Activated T-cell treated with anti-CD3 and anti-CD28 coated beads, Interleukin-2, amount 50 U/mL, for 24 hours (primary cell): Measurements from ENCODE around the gene GNAI3.

Experiments
- DNase-seq: peaks from one replicate; pipeline ENCODE4 v3.0.0-alpha.2; 2020
- H3K27ac Mint-ChIP-seq: 2 replicates; pipeline ENCODE4 v1.8.0; 2020; ENCODE audit warnings: mild to moderate bottlenecking, mixed read lengths
- H3K27me3 Mint-ChIP-seq: 2 replicates; pipeline ENCODE4 v1.8.0; 2020; ENCODE audit warnings: mixed read lengths
- H3K36me3 Mint-ChIP-seq: 2 replicates; pipeline ENCODE4 v1.8.0; 2020; ENCODE audit warnings: low read depth, mixed read lengths
- H3K4me1 Mint-ChIP-seq: 2 replicates; pipeline ENCODE4 v1.8.0; 2020; ENCODE audit warnings: low read depth, mixed read lengths
- H3K4me3 Mint-ChIP-seq: 2 replicates; pipeline ENCODE4 v1.8.0; 2020; ENCODE audit warnings: mild to moderate bottlenecking, moderate library complexity, mixed read lengths
- H3K9me3 Mint-ChIP-seq: 2 replicates; pipeline ENCODE4 v1.8.0; 2020; ENCODE audit warnings: mixed read lengths

GNAI3 gene

DNA sequence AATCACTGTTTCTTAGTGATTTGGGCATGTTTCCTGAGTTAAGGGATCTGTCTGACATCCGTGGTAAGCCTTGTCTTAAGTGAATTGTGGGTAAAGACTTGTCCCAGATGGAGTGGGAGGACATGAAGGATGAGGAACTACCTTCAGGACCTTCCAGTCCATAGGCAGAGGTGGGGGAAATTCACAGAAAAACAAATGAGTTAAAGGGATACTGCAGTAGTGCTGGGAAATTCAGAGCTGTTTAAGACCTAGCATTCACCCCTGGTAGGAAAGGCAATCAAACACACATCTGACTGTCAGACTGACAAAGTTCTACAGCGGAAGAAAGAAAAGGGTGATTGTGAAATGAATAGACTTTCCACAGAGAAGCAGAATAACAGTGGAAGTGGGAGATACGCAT lies 68.0 kb downstream of the GNAI3 start:
- Mint-ChIP-seq H3K36me3 (peaks cover 16% of the 10 kb centered on the region), H3K9me3 (no peaks in the 10 kb centered on the region), H3K4me3 (no peak overlapping the region), H3K4me1 (peaks cover 39% of the 10 kb centered on the region), H3K27ac (peak overlapping the region; percentile 22), H3K27me3 (no peaks in the 10 kb centered on the region)
- no peak for DNase-seq

DNA sequence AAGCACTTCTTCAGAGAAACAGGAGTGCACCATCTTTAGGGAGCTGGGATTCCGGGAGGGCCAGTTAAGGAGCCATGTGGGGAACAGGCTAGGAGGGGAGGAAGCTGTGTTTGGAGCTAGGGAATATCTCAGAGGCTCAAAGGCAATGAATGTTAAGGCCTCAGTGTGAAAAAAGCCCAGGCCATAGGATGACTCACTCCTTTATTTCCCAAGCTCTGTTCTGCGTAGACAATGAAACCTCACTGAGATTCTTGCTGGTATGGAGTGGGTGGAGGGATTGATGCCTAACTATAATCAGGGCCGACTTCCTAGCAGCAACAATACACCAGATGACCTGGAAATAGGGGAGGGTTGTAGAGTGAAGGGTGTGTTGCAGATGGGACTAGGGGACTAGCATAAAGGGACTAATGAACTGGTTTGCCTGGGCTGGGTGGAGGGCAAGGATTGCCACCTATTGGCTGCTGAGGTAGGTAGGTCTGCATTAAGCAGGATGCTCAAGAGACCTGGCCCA lies 68.9 kb downstream of the GNAI3 start:
- no peak overlapping the region for H3K4me3 Mint-ChIP-seq
- no peak for DNase-seq
- peaks cover 48% of the 10 kb centered on the region for H3K4me1 Mint-ChIP-seq

DNA sequence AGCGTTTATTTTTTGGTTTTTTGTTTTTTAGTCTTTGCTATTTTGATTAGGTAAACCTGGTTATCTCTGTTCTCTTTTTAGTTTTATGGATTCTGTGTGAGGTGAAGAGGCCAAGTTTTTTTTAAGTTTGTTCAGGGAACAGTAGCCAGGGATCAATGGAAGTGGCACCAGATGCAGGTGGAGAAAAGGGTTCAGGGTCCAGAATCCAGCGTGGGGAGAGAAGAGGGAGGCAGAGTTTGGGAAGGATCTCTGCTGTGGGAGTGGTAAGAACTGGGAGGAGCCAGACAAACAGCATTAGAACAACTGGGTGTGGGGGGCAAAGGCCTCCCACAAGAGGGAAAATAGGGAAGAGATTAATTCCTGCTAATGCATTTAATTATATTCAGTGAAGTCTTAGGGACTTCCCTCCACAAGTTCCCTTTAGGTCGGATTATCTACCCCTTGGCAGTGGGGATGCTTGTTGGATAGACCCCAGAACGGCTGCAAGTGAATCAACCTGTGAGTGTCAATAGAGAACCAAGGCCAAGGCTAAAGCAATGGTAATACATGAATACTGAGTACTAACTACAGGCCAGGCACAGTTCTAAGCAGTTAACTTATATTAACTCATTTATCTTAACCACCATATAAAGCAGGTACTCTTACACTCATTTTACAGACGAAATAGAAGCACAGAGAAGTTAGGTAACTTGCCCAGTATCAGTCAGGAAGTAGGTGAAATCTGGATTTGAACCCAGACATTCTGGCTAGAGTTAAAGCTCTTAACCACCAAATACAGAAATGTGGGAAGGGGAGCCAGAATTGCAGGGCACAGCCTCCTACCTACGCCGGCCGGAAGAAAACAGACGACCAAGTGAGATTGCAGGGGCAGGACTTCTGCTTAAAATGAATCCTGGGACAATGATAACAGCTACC lies 70.5 kb downstream of the GNAI3 start:
- H3K4me3 Mint-ChIP-seq: peak overlapping the region; percentile 98
- peaks cover 29% of the 10 kb centered on the region for H3K36me3 Mint-ChIP-seq
- DNase-seq: no peak
- H3K4me1 Mint-ChIP-seq: peaks cover 64% of the 10 kb centered on the region
- H3K27ac Mint-ChIP-seq: peak overlapping the region; percentile 98
- H3K27me3 Mint-ChIP-seq: no peaks in the 10 kb centered on the region
- H3K9me3 Mint-ChIP-seq: no peaks in the 10 kb centered on the region

More for the DNA sequence above, 68.9 kb downstream of the GNAI3 start:
- peak overlapping the region; percentile 79 for H3K27ac Mint-ChIP-seq
- H3K36me3 Mint-ChIP-seq: peaks cover 26% of the 10 kb centered on the region
- no peaks in the 10 kb centered on the region for H3K27me3 Mint-ChIP-seq
- H3K9me3 Mint-ChIP-seq: no peaks in the 10 kb centered on the region

DNA sequence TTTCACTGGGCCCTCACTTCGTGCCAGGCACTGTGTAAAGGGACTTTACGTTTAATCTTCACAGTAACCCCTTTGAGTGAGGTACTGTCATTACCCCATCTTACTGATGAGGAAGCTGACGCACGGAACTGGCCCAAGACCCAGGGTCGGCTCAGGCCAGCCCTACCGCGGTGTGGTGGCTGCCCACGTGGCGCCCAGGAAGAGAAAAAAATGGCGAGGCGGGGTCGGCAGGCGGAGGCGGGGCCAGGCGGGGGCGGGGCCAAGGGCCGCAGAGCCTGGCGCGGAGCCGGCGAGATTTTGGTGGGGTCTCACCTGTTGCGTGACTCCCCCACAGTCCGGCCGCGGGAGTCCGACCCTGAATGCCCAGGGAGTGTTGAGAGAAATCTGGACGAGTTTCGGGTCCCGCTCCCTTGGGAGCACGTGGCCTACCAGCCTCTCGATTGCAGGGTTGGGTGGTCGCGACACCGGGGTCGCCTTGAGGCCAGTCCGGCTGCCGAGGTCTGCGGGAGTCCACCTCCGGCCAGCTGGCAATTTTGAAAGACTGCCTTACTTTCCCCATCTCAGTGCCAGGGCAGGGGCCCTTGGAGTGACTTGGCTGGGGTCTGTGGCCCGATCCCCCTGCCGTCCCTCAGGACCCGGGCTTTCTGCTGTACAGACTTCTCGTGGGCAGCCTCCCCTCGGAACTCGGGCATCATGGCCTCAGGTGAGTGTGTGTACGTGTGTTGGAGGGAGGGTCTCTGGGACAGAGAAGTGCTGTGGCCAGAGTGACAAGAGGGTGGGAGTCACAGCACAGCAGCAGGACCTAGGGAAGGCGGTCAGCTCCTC lies 71.4 kb downstream of the GNAI3 start, which contains the start of the genes AMPD2 and GNAT2:
Gene AMPD2 (plus strand): TSS at position 262 of the 825 bp plus-strand sequence. CDS start 1,339 bp downstream, outside the sequence.
Gene GNAT2 (minus strand): TSS at position 41 of the 825 bp plus-strand sequence. CDS start 6,746 bp downstream, outside the sequence.
- Mint-ChIP-seq H3K36me3 (peaks cover 29% of the 10 kb centered on the region), H3K4me1 (peaks cover 72% of the 10 kb centered on the region), H3K9me3 (no peaks in the 10 kb centered on the region), H3K4me3 (peak within 1 kb of the TSS; percentile 98), H3K27ac (peak within 1 kb of the TSS; percentile 98), H3K27me3 (no peaks in the 10 kb centered on the region)
- peak; percentile 87 for DNase-seq

DNA sequence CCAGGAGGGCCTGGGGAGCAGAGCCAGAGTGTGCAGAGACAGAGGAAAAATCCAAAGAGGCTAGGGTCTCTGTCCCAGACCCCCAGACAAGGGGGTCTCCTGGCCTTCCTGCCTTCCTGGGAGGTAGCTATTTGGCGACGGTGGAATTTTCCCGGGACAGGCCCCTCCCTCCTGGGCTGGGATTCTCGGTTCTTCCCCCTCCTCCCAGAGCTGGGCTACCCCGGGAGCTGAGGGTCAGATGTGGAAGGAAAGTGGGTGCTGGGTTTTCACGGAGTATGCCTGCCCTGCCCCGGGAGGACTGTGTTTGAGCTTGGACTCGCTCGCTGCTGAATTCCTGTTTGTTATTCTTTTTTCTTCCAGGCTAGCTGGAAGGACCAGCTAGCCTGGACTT lies 72.0 kb downstream of the GNAI3 start:
- Mint-ChIP-seq H3K9me3 (no peaks in the 10 kb centered on the region), H3K27ac (peak overlapping the region; percentile 98), H3K4me1 (peaks cover 73% of the 10 kb centered on the region), H3K4me3 (peak overlapping the region; percentile 98), H3K27me3 (no peaks in the 10 kb centered on the region), H3K36me3 (peaks cover 32% of the 10 kb centered on the region)
- no peak for DNase-seq

DNA sequence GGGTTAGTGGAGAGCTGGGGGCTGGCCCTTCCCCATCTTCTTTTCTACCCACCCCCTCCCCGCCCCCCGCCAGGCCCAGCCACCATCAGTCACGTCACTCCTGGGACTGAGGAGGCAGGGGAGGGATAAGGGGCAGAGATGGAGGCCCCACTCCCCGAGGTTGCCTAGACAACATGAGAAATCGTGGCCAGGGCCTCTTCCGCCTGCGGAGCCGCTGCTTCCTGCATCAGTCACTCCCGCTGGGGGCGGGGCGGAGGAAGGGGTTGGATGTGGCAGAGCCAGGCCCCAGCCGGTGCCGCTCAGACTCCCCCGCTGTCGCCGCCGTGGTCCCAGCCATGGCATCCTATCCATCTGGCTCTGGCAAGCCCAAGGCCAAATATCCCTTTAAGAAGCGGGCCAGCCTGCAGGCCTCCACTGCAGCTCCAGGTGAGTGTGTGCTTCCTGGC lies 72.4 kb downstream of the GNAI3 start:
- Mint-ChIP-seq H3K4me3 (peak overlapping the region; percentile 98), H3K27me3 (no peaks in the 10 kb centered on the region), H3K4me1 (peaks cover 69% of the 10 kb centered on the region), H3K9me3 (no peaks in the 10 kb centered on the region), H3K27ac (peak overlapping the region; percentile 98), H3K36me3 (peaks cover 36% of the 10 kb centered on the region)
- peak; percentile 96 for DNase-seq

DNA sequence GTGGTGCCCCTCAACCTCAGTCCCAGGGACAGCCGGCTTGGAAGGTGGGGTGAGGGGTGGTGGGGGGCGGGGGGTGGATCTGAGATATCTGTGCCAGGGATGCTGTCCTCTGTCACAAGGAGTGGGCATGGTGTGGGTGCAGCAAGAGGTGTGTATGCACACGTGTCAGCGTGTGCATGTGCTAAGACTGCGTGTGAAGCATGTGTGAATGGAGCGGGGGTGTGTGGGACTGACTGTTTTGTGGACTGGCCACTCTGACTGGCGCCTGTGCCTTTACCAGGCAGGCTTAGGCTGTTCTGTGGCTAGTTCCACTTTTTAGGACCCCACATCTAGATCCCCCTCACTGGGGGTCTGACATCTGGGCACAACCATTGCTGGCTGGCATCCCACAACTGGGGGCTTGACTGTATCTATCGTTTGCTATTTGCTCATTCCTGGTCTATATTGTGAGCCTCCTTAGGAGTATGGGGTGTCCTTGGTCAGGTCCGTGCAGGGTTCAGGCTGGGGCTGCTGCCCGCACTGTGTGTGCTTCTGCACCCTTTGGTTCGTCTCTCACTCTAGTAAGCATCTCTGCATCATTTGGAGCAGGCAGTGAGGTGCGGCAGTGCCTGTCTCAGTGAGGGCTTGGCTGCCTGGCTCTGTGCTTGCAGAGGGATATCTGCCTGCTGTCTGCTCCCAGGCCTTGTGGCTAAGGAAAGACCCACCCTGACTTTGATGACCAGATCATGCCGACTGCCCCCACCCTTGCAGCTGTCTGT lies 73.1 kb downstream of the GNAI3 start:
- no peak for DNase-seq
- Mint-ChIP-seq H3K9me3 (no peaks in the 10 kb centered on the region), H3K36me3 (peaks cover 43% of the 10 kb centered on the region), H3K4me1 (peaks cover 64% of the 10 kb centered on the region), H3K27ac (peak overlapping the region; percentile 98), H3K4me3 (peak overlapping the region; percentile 98), H3K27me3 (no peaks in the 10 kb centered on the region)

DNA sequence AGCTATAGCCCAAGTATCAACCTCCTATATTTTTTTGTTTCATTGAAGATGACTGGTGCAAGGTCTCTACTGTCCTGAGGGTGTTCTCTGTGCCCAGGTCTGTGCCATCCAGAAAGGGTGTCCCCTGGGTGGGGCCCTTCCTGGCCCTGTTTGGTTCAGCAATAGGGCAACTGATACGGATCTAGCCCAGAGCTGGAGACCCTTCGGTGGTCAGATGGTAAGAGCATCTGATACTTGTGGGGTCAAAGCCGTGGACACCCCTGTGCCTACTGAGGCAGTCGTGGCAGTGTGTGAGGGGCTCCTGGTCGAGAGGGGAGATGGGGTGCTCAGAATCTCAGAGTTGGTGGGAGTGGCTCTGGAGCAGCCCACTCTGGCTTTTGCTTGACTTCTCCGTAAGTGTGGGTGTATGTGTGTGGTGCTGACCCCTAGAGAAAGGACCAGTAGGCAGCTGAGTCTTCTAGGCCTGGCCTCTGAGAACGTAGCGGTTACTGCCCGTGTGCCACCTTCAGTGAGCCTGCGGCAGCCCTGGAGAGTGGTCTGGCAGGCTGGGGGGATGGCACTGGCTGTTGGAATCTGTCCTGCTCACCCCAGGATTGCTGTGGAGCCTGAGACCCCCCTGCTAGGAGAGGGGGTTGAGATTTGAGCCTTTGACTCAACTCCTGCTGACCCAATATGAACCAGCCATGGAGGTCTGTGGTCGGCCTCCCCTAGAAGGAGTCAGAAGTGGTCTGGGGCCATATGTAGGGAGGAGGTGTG lies 73.9 kb downstream of the GNAI3 start:
- Mint-ChIP-seq H3K4me3 (peak overlapping the region; percentile 98), H3K4me1 (peaks cover 57% of the 10 kb centered on the region)
- DNase-seq: no peak

DNA sequence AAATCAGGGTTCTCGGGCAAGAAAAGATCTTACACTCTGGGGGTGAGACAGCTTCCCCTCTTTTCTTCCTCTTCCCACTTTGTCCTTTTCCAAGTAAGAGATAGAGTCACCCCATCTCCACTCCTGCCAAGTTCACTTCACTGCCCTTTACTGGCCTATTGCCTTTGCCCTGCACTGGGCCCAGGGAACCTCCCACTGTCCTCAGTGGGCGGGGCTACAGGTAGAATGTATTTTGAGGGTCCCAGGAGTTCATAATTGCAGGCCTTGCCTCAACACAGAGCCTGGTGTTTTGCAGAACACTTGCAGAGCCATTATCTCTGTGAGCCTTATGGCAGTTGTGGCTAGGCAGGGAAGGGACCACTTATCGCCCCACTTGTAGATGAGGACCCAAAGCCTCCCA lies 74.5 kb downstream of the GNAI3 start:
- DNase-seq: no peak
- no peaks in the 10 kb centered on the region for H3K9me3 Mint-ChIP-seq
- peak overlapping the region; percentile 98 for H3K4me3 Mint-ChIP-seq
- H3K36me3 Mint-ChIP-seq: peaks cover 57% of the 10 kb centered on the region
- peaks cover 51% of the 10 kb centered on the region for H3K4me1 Mint-ChIP-seq
- no peaks in the 10 kb centered on the region for H3K27me3 Mint-ChIP-seq
- peak overlapping the region; percentile 90 for H3K27ac Mint-ChIP-seq

More for the DNA sequence above, 73.9 kb downstream of the GNAI3 start:
- H3K9me3 Mint-ChIP-seq: no peaks in the 10 kb centered on the region
- no peaks in the 10 kb centered on the region for H3K27me3 Mint-ChIP-seq
- H3K36me3 Mint-ChIP-seq: peaks cover 51% of the 10 kb centered on the region
- peak overlapping the region; percentile 90 for H3K27ac Mint-ChIP-seq

DNA sequence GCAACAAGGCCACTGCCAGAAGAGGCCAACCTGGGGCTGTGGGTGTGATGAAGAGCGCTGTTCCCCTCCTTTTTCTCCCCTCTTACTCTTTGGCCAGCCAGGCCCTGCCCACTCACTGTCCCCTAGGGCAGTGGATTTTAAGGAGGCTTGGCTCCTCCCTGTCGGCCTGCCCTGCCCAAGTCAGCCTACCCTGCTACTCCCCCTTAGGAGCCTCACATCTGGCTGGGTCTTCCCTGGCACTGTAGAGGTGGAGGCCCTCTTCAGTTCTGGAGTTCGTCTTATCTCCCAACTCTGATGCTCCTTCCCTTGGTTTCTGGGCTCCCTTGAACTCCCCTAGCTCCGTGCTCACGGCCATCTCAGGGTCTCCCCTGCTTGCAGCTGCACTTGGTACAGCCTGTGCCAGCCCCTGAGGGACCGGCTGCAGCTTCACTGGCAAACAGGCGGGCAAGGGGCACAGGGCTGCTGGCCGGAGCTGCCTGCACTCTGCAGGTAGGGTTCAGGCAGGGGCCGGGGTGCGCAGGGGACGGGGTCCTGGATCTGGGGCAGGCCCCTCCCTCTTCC lies 75.3 kb downstream of the GNAI3 start:
- Mint-ChIP-seq H3K9me3 (no peaks in the 10 kb centered on the region), H3K36me3 (peaks cover 64% of the 10 kb centered on the region), H3K27me3 (no peaks in the 10 kb centered on the region), H3K4me1 (peaks cover 49% of the 10 kb centered on the region), H3K4me3 (peak overlapping the region; percentile 46), H3K27ac (peak overlapping the region; percentile 90)
- no peak for DNase-seq

DNA sequence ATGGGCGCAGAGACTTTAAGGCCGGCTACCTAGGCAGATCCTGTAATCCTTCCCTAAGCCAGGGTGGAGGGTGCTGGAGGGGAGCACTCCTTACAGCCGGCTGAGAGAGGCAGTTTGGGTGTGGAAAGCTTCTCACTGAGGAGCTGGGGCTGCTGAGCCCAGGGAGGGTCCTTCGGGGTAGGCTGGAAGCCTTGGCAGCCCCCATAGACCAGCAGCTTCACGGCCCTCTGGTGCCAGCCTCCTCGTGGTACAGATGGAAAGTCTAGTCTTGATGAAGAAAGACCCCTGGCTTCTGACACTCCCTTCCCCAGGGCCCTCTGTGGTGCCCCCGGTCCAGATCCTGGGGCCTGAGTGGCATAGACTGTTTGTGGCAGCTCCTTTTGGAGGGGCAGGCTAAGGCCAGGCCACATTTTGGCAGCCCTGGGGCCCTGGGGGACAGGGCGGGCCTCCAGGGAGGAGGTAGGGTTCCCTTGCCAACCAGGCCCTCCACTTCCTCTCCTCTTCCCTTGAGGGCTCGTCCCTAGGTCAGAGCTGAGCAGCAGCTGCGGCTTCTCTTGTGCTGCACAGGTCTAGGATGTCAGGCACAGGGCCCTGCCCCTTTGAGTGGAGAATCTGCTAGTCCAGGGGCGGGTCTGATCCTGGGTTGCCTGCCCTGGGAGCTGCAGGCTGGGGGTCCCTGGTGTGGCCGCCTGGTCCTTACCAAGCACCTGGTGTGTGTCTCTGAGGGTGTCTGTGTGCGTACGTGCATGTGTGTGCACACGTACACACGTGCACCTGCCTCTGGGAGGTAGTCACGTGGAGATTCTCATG lies 76.0 kb downstream of the GNAI3 start:
- peaks cover 72% of the 10 kb centered on the region for H3K36me3 Mint-ChIP-seq
- peaks cover 43% of the 10 kb centered on the region for H3K4me1 Mint-ChIP-seq
- peak overlapping the region; percentile 46 for H3K4me3 Mint-ChIP-seq

DNA sequence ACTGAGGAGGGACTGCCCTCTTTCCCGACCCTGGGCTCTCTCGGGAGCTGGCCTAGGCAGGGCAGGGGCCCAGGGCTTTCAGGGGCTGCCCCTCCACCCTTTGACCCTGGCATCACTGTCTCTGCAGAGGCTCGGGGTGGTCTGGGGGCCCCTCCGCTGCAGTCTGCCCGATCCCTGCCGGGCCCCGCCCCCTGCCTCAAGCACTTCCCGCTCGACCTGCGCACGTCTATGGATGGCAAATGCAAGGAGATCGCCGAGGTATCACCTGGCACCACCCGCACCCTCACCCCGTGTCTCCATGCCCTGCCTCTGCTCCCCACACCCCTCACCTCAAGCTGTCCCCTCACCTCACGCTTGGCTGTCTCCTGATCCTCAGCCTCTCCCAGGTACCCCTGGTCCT lies 76.8 kb downstream of the GNAI3 start:
- Mint-ChIP-seq H3K36me3 (peaks cover 72% of the 10 kb centered on the region), H3K4me3 (no peak overlapping the region), H3K27ac (peak overlapping the region; percentile 50), H3K9me3 (no peaks in the 10 kb centered on the region), H3K27me3 (no peaks in the 10 kb centered on the region), H3K4me1 (peaks cover 42% of the 10 kb centered on the region)
- DNase-seq: no peak

More for the DNA sequence above, 76.0 kb downstream of the GNAI3 start:
- DNase-seq: no peak
- no peaks in the 10 kb centered on the region for H3K27me3 Mint-ChIP-seq
- peak overlapping the region; percentile 90 for H3K27ac Mint-ChIP-seq
- H3K9me3 Mint-ChIP-seq: no peaks in the 10 kb centered on the region
